Esophagus (tissue), 2 donors: ENCODE data around the gene PHF5A. TPM values are rescaled to one million over a fixed set of nuclear protein-coding genes. Genes with fewer than 3 reads are reported as not detected.
"Not testable (repeated sequence)": the region's sequence is repeated elsewhere in the genome, so short reads cannot be mapped to it uniquely, and the experiment has no call there.

ENCODE experiments used
- H3K27ac ChIP-seq, 2 donors: one replicate each; pipeline ENCODE4 v1.5.1; 2013; ENCODE audit warnings: low read depth in 2 of 2, mild to moderate bottlenecking in 2 of 2, inconsistent platforms in 1 of 2, low read length in 1 of 2, moderate library complexity in 1 of 2
- H3K27me3 ChIP-seq, 2 donors: one replicate each; pipeline ENCODE4 v1.6.1; 2013; ENCODE audit warnings: low read length in 2 of 2, control low read depth in 1 of 2, mild to moderate bottlenecking in 1 of 2; ENCODE audit not compliant: insufficient read depth in 2 of 2, control insufficient read depth in 1 of 2
- H3K36me3 ChIP-seq, 2 donors: one replicate each; pipeline ENCODE4 v1.6.1; 2013; ENCODE audit warnings: low read length in 1 of 2; ENCODE audit not compliant: control insufficient read depth in 2 of 2, insufficient read depth in 2 of 2
- H3K4me1 ChIP-seq, 2 donors: one replicate each; pipeline ENCODE4 v1.6.1; 2013; ENCODE audit warnings: low read length in 1 of 2; ENCODE audit not compliant: control insufficient read depth in 2 of 2, insufficient read depth in 2 of 2
- H3K4me3 ChIP-seq, 2 donors: one replicate each; pipeline ENCODE4 v1.5.1; 2013; ENCODE audit warnings: low read length in 2 of 2, mild to moderate bottlenecking in 2 of 2, low read depth in 1 of 2, moderate library complexity in 1 of 2
- H3K9me3 ChIP-seq, 2 donors: one replicate each; pipeline ENCODE4 v1.6.1; 2013; ENCODE audit warnings: mild to moderate bottlenecking in 2 of 2, low read depth in 1 of 2, low read length in 1 of 2, moderate library complexity in 1 of 2; ENCODE audit not compliant: control insufficient read depth in 2 of 2, insufficient read depth in 1 of 2
- WGBS, 2 donors: extraction: QIAGEN DNeasy Blood & Tissue Kit; methylation state at CpG; one replicate each; pipeline ENCODE4 v1.1.7; 2013; 5-methylcytosine and 5-hydroxymethylcytosine counted together
- polyA plus RNA-seq, 2 donors: library from polyadenylated mRNA; stranded (reverse); fragments of 200-250 nt; gene quantifications; one replicate each; pipeline ENCODE4 v1.2.3, GENCODE V29; 2013
- donor health status: healthy with polysubstance abuse.
- donor health status: Bipolar disorder and iron deficiency.

The PHF5A gene
- polyA plus RNA-seq, 2 donors = 41.4 to 61.8 TPM

DNA sequence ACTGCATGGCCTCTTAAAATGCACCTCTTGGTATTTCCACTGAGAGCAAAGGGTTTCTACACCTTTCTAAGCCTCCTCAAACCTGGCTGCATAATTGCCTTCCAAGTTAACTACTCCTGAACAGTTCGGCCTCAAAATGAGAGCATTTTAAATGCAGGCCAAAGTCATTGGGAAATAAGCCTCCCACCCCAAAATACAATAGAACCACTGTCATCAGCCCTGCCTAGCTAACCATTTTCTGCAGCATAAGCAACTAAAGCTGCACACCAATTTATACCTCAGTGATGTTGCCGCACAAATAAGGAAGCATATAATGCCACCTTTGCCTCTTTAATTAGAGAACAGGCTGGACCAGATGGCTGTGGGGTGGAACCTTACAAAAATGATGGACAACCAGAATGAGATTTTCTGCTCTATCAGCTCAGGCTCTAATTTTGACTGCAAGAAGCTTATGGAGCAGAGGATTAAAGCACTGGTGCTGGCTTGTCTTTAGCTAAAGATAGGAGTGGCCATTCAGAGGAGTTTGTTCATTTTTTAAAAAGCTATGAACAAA lies 26.2 kb downstream of the PHF5A start:
- no peaks in the 10 kb centered on the region for H3K4me1 ChIP-seq
- H3K4me3 ChIP-seq = no peak overlapping the region
- 62 to 63% methylated on average over 2 of the region's 2 CpGs for WGBS, 2 donors
- peaks cover under 1 to 9% of the 10 kb centered on the region in 2 donors for H3K36me3 ChIP-seq
- no peaks in the 10 kb centered on the region for H3K27me3 ChIP-seq
- H3K9me3 ChIP-seq = no peaks in the 10 kb centered on the region
- peak overlapping the region; percentile 33 to 52 for H3K27ac ChIP-seq

DNA sequence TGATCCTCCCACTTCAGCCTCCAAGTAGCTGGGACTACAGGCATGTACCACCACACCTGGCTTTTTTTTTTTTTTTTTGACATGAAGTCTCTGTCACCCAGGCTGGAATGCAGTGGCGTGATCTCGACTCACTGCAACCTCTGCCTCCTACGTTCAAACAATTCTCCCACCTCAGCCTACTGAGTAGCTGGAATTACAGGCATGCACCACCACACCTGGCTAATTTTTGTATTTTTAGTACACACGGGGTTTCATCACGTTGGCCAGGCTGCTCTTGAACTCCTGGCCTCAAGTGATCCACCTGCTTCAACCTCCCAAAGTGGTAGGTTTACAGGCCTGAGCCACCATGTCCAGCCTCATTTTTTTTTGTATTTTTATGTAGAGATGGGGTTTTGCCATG lies 28.0 kb downstream of the PHF5A start:
- H3K4me1 ChIP-seq, H3K27ac ChIP-seq: not testable (repeated sequence)
- 78 to 86% methylated on average over 5 of the region's 5 CpGs for WGBS, 2 donors

DNA sequence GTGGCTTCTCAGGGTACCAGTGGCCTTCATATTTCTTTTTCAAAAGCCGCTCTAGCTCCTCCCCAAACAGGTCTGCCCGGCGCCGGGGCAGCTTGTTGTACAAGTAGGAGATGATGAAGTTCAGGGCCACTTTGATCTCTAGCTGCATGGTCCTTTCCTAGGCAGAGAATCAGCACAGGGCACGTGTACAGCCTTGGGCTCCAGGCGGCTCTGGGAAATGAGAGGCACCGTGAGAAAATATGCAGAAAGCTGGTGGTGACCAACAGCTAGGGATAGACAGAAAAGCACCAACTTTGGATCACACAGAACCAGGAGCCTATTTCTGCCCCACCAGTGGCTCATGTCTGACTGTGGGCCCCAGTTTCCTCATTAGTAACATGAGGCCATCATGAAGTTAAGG lies 31.3 kb downstream of the PHF5A start:
- peaks cover 5 to 6% of the 10 kb centered on the region in 2 donors for H3K4me1 ChIP-seq
- H3K4me3 ChIP-seq = no peak overlapping the region
- peaks cover 15 to 45% of the 10 kb centered on the region in 2 donors for H3K36me3 ChIP-seq
- no peak overlapping the region for H3K27ac ChIP-seq
- no peaks in the 10 kb centered on the region for H3K9me3 ChIP-seq
- whole genome bisulfite sequencing, 2 donors = 85 to 89% methylated on average over 7 of the region's 7 CpGs
- no peaks in the 10 kb centered on the region for H3K27me3 ChIP-seq

More for the DNA sequence above, 28.0 kb downstream of the PHF5A start:
- not testable (repeated sequence) for H3K27me3 ChIP-seq, H3K4me3 ChIP-seq, H3K9me3 ChIP-seq
- H3K36me3 ChIP-seq = peaks cover 12 to 26% of the 10 kb centered on the region in 2 donors

DNA sequence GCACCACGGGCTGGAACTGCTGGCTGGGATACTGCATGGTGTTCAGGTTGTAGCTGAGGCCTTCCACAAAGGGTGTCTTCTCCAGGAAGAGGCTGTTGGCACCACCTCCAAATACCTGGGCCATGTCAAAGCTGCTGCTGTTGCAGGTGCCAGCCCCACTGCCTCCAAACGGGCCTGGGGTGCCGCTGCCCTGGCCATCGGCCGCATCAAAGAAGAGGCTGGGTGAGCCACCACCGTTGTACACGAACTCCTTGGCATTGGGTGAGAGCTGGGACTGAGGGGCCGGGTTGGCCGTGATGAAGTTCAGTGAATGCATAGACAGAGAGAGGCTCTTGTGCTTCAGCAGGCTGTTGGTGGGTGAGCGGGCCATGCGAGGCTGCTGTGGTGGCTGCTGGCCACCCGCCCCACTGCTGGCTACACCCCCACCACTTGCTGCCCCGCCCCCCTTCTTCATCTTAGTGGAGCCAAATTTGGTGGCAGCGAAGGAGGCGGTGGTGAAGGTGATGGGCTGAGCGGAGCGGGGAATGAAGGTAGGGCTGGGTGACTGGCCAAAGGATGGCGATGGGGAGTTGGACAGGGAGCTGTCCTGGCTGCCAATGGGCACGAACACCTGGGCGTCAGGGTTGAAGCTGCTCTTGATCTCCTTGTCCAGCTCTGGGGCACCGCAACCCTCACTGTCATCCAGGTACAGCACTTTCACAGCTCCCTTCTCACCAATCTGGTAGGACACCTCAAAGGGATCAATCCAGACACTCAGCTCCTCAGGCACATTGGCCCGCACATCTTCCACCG lies 32.0 kb downstream of the PHF5A start:
- Histone ChIP-seq H3K27ac (peak overlapping the region in 1 of 2 donors; percentile 6), H3K4me1 (peaks cover 5 to 6% of the 10 kb centered on the region in 2 donors), H3K9me3 (no peaks in the 10 kb centered on the region), H3K4me3 (no peak overlapping the region), H3K27me3 (no peaks in the 10 kb centered on the region), H3K36me3 (peaks cover 15 to 49% of the 10 kb centered on the region in 2 donors)
- 85 to 87% methylated on average over 23 of the region's 23 CpGs for WGBS, 2 donors

DNA sequence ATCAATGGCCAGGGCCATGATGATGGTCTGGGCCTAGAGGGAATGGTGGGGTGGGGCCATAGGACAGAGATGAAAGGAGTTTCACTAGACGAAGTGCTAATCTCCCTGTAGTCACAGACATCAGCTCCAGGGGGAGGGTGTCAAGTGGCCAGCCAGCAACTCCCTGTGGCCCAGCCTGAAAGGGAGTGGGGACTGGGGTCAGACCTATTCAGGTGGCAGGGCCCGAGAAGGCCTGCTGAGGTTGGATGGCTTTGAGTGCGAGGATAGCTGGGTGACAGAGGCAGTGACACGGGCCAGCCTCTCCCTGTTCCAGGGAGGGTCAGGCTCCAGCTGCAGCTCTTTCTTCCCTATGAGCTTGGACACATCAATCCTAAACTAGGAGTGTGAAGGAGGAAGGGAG lies 32.9 kb downstream of the PHF5A start:
- WGBS, 2 donors = 67 to 75% methylated on average over 4 of the region's 4 CpGs
- H3K36me3 ChIP-seq = peaks cover 15 to 50% of the 10 kb centered on the region in 2 donors

DNA sequence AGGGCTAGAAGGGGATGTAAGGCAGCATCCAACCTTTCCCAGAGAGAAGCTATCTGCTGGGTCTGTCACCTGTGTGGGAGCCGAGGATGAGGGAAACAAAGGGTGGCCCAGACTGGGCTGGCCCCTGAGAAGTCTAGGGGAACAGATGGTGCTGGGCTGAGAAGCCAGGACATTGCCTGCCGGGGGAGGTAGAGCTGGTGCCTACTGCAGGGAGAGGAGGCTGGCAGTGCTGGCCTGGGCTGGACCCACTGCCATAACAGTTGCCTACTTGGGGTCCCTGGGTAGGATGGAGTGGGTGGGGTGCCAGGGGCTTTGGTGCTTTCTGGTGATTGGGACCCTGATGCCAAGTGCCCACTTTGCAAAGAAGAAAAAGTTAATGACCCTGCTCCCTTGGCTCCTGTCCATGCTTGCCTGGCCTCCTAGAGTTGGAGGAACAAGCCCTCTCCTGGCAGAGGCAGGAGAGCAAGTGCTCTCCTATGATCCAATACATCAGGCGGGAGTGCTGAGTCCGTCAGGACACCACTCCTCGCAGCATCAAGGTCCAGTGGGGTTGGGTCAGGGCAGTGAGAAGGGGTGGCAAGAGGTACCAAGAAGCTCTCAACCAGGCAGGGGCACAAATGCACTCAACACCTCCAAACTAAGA lies 34.0 kb downstream of the PHF5A start:
- Histone ChIP-seq H3K36me3 (peaks cover 15 to 44% of the 10 kb centered on the region in 2 donors), H3K27ac (peak overlapping the region in 1 of 2 donors; percentile 27)

More for the DNA sequence above, 32.9 kb downstream of the PHF5A start:
- Histone ChIP-seq H3K27ac (peak overlapping the region in 1 of 2 donors; percentile 10), H3K9me3 (no peaks in the 10 kb centered on the region), H3K4me3 (no peak overlapping the region), H3K4me1 (peaks cover 5 to 6% of the 10 kb centered on the region in 2 donors), H3K27me3 (no peaks in the 10 kb centered on the region)

DNA sequence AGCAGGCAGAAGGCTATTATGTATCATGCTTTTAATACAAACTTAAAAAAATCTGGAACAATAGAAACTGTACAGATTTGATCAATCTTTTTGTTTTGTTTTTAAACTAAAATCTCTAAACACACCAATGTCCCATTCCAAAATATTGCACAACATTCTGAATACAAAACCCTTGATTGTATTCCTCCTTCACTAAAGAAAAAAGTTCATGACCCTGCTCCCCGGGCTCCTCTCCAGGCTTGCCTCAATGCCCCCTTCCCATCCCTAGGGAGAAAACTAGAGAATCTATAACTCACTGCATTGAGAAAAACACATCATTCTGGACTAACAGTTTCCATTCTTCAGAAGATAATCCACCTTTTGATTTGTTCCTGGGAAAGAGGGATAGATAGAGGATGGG lies 35.0 kb downstream of the PHF5A start:
- H3K27ac ChIP-seq, H3K27me3 ChIP-seq, H3K4me3 ChIP-seq, H3K9me3 ChIP-seq, H3K4me1 ChIP-seq: not testable (repeated sequence)
- 77 to 90% methylated on average over 1 of the region's 1 CpG for WGBS, 2 donors
- H3K36me3 ChIP-seq = peaks cover 15 to 45% of the 10 kb centered on the region in 2 donors

More for the DNA sequence above, 34.0 kb downstream of the PHF5A start:
- H3K9me3 ChIP-seq, H3K27me3 ChIP-seq, H3K4me1 ChIP-seq, H3K4me3 ChIP-seq: not testable (repeated sequence)
- 74 to 79% methylated on average over 5 of the region's 5 CpGs for WGBS, 2 donors

DNA sequence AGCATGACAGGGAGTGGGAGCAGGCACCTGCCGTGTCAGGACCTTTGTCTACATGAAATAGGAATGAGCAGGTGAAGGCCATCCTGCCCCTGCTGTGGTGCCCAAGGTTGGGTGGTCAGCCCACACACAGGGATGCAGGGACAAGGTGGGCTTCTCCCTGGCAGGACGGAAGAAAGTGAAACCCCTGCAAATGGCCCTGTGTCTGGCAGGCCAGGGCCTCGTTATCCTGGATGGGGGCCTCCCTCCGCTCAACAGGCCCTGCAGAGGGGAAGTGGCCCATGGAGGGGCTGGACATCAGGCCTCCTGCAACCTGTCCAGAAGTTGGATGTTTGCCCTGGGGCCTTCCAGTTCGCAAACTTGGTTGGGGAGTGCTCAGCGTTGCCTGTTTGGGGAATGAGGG lies 36.8 kb downstream of the PHF5A start:
- Histone ChIP-seq H3K9me3 (no peaks in the 10 kb centered on the region), H3K4me1 (peaks cover 5 to 6% of the 10 kb centered on the region in 2 donors), H3K4me3 (no peak overlapping the region), H3K27ac (no peak overlapping the region), H3K27me3 (no peaks in the 10 kb centered on the region), H3K36me3 (peaks cover 8 to 39% of the 10 kb centered on the region in 2 donors)
- WGBS, 2 donors = 77 to 82% methylated on average over 6 of the region's 6 CpGs

DNA sequence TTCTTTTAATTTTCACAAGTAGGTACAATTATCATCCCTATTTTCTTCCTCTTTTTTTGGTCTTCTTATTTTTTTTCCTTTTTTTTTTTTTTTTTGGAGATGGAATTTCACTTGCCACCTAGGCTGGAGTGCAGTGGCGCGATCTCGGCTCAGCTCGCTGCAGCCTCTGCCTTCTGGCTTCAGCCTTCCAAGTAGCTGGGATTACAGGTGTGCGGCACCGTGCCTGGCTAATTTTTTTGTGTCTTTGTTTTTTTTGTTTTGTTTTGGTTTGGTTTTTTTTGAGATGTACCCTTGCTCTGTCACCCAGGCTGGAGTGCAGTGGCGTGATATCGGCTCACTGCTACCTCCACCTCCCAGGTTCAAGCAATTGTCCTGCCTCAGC lies 38.5 kb downstream of the PHF5A start:
- Histone ChIP-seq H3K9me3 (no peaks in the 10 kb centered on the region), H3K4me1 (peaks cover 3 to 4% of the 10 kb centered on the region in 2 donors), H3K27ac (no peak overlapping the region), H3K36me3 (peaks cover 3 to 26% of the 10 kb centered on the region in 2 donors), H3K27me3 (no peaks in the 10 kb centered on the region), H3K4me3 (no peak overlapping the region)
- WGBS, 2 donors = 96 to 97% methylated on average over 8 of the region's 8 CpGs
